Activated T-helper 1 cell treated with anti-CD3 and anti-CD28 coated beads, Interleukin-2, amount 50 U/mL, for 16 hours (primary cell): ENCODE data around the gene IRF9.

ENCODE experiments used
- DNase-seq, 2 donors: peaks; one replicate each; pipeline ENCODE4 v3.0.0-alpha.2; 2020; ENCODE audit warnings: low read depth in 1 of 2, low spot score in 1 of 2

The IRF9 gene, protein sequence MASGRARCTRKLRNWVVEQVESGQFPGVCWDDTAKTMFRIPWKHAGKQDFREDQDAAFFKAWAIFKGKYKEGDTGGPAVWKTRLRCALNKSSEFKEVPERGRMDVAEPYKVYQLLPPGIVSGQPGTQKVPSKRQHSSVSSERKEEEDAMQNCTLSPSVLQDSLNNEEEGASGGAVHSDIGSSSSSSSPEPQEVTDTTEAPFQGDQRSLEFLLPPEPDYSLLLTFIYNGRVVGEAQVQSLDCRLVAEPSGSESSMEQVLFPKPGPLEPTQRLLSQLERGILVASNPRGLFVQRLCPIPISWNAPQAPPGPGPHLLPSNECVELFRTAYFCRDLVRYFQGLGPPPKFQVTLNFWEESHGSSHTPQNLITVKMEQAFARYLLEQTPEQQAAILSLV

DNA sequence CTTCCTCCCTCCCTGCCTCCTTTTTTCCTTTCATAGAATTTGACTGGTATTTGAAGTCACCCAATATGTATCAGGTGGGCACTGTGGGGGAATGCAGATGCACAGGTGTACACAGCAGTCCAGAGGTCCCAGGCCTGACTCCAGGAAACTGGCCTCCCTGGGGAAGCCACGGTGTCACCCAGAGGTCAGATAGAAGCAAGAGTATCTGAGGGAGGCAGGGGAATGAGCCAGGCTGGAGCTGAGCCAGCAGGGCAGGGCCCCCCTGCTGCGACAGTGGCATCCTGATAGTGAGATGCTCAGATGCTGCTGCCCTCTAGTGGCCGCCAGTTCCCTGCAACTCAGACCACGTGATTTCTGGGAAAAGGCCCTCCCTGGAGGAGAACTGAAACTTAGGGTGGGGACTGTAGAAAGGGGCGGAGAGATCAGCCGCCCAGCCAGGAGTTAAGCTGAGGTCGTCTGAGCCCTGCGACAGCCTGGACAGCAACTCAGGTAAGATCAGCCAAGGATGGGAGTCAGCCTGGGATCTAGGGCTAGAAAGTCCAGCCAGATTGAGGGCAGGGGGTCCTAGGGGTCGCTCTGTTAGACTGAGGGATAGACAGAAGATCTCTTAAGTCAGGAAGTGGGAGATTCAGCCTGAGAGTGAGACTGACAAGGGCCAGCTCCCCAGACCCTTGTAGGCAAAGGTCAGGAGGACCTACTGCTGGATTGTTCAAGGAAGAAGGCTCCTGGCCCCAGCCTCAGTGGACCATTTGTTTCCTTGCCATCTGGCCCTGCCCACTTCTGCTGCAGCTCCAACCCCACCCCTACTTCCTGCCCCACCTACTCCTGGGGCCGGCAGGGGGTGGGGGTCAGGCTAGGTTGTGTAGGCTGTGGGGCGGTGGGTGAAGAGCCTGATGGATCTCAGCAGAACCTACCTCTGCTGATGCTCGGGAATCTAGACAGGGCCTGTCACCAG, at the start of gene IRF9:
Gene IRF9, plus strand, starts transcription at position 416 of the 955 bp plus-strand sequence. CDS start 880 bp downstream, outside the sequence.
- peak; percentile 96 to 98 for DNase-seq

DNA sequence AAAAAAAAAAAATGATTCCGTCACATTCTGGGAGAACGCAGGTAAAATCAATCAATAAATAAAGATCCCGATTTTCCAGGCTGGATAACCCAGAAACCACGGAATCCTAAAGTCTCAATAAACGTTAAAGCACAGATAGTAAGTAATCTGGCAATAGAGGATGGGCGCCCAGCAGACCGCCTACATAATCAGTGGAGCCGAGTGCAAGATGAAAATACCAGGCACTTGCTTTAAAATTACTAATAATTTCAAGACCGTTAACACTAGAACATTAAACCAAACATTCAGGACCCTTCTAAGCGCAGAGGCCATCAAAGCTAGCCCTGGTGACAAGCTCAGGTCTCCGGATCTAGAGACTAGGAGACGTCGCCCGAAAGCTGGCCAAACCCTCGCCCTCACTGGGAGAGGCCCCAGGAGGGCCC, 47.7 kb upstream of the IRF9 start:
- DNase-seq = no peak

DNA sequence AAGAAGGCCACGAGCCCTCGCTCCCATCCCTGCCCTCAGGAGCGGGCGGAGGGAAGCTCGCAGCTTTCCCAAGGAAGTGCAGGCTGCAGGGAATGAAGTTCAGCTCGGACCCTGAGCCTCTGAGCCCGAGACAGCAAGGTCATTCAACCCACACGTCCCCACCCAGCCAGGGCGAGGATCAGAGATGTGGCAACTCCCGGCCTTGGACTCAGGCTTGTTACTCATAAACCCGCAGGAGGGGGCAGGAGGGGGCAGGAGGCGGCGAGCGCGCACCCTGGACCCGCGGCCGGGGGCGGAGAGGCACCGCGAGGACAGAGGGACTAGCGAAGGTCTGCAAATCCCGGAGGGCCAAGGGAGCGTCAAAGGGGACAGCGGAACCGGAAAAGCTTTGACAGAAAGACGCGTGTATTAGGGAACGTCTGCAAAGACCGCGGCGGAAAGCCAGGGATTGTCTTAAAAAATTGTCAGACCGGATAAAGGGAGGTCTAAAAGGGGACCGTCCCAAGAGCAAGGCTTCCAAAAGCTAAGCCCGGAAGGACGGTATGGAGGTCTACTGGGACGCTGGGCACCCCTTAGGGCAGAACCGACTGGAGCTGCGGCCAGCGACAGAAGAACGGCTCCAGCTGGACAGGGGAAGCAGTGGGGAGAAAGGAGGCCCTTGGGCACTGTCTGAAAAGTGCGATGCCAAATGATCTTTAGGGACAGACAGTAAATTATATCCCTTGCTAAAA, 47.1 kb upstream of the IRF9 start:
- DNase-seq = peak; percentile 54 to 59

DNA sequence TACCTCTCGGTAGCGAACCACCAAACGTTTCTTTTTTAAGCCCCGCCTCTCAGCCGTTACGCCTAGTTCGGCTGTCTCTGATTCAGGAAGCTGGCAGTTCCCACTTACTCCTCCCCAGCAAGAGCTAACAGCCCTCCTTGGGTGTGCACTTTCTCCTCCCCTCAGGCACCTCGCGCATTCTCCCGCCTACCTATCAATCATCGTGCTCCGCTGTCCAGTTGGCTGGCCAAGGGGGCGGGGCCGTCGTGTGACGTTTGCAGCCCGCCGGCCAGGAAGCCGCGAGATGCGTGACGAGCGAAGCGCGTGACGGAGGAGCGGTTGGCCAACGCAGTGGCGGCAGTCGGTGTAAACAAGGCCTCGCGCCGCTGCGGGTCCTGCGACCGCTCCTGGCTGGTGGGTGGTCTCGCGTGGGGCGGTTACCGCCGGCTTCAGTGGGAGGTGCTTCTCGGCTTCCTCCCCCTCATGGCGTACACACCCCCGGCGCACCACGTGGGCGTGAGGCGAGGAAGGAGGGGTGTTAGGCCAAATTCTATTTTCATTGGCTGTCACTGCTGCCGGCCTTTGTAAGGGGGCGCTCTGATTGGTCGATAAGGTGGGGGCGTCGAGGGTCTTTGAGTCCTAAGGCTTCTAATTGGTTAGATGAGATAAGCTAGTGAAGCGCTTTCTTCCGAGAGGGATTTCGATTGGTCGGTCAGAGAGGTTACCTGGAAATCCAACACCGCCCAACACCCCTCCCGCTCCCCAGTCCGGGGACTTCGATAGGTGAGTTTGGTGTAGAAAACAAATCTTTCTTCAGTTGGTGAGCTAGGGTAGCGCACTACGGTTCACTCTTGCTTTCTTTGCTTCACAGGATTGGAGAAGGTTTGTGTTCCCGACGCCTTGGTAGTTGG, 46.3 kb upstream of the IRF9 start, which contains the start of the genes DCAF11 and NRL:
Gene DCAF11, plus strand, starts transcription at position 246 of the 890 bp plus-strand sequence. CDS start 818 bp downstream, outside the sequence.
Gene NRL, minus strand, starts transcription at position 418 of the 890 bp plus-strand sequence. CDS start 32,101 bp downstream, outside the sequence.
- peak; percentile 93 to 96 for DNase-seq

DNA sequence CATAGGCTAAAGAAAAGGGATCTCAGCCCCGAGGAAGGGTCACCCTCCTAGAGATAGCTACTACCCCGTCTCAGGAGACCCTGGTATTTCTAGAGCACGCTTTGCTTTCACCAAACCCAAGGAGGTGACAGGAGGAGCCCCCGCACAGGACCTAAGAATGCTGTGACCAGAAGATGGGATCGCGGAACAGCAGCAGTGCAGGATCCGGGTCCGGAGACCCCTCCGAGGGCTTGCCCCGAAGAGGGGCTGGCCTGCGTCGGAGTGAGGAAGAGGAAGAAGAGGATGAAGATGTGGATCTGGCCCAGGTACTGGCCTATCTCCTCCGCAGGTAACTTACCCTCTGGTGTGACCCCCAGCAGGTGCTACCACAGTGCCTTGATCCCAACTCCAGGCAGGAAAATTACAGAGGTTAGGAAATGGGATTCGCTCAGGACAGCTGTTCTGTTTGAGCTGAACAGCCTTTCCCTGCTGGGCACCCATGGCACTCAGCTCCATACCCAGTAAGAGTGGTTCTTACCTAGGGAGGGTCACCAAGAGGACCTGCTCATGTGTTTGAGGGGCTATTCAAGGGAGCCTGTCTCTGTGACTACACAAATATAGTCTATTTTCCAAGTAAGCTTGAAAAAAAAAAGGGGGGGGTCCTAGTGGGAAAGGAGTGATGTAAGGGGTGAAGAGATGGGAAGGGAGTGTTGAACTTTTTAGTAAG, 45.5 kb upstream of the IRF9 start:
- DNase-seq = no peak

DNA sequence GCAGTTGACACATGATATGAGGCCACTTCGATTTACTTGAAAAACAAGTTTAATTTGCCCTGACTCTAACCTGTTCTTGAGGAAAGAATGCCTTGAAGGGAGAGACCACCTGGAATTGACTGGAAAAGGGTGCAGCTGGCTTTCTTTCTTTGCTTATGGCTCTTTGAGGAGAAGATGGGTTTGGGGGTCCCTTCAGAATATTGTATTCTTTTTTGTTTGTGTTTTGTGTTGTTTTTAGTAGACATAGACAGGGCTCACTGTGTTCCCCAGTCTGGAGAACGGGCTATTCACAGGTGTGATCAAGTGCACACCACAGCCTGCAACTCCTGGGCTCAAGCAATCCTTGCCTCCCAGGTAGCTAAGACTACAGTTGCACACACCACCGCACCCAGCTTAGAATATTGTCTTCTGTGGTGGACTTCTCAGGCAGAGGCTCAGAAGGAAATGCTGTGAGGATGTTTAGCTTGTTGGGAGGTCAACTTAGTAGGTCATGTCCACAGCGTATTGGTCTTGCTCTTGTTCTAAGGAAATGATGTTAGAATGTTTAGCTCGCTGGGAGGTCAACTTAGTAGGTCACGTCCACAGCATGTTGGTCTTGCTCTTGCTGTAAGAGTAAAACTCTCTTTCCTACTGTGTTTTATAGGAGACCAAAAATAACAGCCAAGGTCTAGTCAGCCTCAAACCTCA, 44.8 kb upstream of the IRF9 start:
- DNase-seq = no peak

DNA sequence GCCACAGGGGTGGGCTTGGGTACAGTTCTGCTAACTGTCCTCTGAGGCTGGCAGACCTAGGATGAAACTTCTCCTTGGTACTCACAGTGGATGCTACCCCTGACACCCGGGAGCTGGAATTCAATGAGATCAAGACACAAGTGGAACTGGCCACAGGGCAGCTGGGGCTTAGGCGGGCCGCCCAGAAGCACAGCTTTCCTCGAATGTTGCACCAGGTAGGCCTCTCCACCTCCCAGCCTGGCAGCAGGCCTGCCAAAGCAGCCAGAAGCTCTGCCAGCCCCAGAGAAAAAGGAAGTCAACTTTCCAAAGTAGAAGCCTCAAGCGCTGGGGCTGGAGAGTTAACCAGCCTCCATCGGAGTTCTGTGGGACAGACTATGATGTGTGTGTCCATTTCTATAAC, 43.9 kb upstream of the IRF9 start:
- DNase-seq = no peak

DNA sequence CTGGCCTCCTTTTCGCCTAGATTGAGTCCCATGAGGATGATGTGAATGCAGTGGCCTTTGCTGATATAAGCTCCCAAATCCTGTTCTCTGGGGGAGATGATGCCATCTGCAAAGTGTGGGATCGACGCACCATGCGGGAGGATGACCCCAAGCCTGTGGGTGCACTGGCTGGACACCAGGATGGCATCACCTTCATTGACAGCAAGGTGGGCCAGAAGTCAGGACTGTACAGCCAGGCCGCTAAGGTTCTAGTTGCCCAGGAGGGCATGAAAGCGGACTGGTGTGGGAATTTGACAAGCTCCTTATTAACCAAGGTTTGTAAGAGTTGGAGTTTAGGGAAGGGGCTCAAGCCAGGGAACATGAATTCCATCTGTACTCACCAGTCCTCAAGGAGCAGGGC, 41.4 kb upstream of the IRF9 start:
- no peak for DNase-seq

DNA sequence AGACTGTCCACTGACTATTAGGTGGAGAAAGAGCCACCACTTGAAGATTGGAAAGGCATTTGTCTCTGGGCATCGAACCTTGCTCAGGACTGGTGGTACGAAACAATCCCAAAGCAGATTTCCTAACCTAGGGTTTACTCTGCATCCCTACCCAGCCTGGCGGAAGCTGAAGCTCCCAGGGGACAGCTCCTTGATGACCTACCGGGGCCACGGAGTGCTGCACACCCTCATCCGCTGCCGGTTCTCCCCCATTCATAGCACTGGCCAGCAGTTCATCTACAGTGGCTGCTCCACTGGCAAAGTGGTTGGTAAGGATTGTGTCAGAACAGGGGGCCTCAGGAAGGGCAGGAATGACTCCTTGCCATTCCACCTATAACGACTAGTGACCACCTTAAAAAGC, 39.9 kb upstream of the IRF9 start:
- DNase-seq = no peak

DNA sequence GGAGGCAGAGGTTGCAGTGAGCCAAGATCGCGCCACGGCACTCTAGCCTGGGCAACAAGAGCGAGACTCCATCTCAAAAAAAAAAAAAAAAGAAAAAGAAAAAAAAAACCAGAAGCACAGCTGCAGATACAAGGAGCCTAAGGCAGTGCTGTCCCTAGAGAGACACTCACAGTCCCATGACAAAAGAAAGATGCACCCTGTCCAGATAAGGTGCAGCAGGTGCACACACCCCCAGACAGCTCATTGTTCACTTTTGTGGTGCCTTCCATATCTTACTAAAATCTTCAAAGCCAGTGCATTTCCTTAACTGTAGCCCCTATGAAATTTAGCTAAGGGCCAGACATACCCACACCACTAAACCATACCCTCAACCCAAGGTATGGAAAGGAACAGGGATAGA, 38.6 kb upstream of the IRF9 start:
- no peak for DNase-seq

DNA sequence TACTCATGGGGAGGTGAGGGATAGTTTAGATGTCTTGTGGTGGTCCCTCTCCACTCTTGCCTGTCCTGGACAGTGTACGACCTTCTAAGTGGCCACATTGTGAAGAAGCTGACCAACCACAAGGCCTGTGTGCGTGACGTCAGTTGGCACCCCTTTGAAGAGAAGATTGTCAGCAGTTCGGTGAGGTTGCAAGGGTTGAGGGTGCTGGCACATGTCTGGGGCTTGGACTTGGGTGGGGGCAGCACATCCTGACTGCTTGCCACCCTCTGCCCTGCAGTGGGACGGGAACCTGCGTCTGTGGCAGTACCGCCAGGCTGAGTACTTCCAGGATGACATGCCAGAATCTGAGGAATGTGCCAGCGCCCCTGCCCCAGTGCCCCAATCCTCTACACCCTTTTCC, 38.2 kb upstream of the IRF9 start:
- no peak for DNase-seq

DNA sequence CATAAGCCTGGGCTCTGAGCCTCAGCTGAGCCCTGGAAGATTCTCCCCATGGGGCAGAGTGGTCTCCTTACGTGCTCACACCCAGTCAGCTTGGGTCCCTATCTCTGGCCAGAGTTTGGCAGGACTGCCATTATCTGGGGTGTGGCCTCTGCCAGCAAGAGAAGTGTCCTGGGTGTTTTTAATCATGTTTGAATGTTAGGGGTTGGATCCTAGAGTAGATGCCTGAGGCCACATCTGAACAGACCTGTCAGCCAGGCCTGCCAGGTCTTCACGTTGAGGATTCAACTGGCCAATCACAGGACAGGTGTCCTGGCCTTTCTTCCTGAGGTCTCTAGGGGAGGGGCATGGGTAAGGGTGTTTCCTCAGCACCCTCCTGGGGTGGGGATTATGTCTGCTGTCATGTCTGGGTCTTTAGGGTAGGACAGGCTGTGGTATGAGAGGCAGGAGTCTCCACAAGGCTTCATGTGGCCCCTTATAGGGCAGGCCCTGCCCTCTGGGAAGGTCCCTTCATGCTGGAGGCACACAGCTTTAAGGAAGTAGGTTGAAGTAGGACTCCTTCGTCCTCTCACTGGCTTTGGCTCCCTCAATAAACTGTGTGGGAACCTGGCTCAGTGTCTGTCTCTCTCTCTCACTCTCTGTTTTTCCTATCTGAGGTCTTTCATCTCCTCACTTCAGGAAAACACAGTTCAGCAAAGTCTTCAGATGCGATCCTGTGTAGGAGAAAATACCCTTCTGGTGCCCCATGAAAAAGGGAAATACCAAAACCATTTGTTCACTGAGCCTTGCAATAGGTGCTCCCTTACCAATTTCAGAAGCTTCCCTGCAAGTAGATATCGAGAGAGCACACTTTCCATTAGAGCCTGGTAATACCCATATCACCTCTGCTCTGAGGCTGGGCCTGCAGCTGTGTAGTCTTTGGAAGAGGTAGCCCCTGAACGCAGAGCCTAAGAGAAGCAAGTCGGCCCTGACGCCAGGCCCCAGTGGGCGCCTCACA, 37.3 kb upstream of the IRF9 start:
- DNase-seq = no peak

DNA sequence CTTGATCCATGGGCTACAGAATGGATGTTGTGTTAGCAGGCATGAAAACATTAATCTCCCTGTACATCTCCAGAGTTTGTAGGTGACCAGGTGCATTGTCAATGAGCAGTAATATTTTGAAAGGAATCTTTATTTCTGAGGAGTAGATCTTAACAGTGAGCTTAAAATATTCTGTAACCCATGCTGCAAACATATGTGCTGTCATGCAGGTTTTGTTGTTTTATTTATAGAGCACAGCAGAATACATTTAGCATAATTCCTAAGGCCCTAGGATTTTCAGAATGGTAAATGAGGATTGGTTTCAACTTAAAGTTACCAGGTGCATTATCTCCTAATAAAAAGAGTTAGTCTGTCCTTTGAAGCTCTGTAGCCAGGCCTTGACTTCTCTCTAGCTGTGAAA, 34.1 kb upstream of the IRF9 start:
- no peak for DNase-seq

DNA sequence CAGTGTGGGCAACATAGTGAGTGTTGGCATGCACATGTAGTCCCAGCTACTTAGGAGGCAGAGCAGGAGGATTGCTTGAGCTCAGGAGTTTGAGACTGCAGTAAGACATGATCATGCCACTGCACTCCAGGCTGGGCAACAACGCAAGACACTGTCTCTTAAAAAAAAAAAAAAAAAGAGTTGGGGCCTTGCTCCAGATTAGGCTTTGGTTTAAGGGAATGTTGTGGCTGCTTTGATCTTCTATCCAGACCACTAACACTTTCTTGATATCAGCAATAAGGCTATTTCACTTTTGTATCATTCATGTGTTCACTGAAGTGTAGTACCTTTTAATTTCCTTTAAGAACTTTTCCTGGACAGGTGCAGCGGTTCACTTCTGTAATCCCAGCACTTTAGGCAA, 33.4 kb upstream of the IRF9 start:
- no peak for DNase-seq

DNA sequence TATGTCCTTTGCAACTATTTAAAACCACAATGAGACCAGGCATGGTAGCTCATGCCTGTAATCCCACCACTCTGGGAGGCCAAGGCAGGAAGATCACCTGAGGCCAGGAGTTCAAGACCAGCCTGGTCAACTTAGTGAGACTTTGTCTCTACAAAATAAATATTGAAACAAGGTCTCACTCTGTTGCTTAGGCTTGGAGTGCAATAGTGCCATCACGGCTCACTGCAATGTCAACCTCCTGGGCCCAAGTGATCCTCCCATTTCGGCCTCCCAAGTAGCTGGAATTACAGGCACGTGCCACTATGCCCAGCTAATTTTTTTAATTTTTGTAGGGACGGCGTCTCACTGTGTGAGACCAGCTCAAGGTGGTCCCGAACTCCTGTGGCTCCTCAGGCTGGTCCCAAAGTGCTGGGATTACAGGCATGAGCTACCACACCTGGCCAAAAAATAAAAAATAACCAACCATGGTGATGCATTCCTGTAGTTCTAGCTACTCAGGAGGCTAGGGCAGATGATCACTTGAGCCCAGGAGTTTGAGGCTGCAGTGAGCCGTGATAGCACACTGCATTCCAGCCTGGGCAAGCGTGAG, 31.6 kb upstream of the IRF9 start:
- no peak for DNase-seq

DNA sequence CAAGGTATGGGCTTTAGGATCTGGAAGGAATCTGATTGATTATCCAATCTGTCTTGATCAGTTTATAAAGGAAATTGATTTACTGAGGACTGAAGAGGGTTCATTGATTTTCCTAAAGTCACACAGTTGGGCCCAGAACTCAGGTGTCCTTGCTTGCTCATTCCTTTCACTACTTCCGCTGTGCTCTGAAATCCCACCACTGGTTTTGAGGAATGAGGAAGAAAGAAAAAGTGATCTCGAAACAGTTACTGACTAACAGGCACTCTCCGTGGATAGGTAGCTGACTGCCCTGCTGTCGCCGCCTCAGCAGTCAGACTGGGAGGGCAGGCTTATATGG, 30.7 kb upstream of the IRF9 start, which contains the start of gene FITM1:
Gene FITM1, plus strand, starts transcription at position 280 of the 337 bp plus-strand sequence. CDS start 905 bp downstream, outside the sequence.
- DNase-seq = no peak
